Measurements from ENCODE around the gene OLFML1.

OLFML1 gene

GRCh38 chr11:7480113-7480512 is 5.2 kb upstream of the OLFML1 start:
- no peak for DNase-seq (ENCODE audit: low spot score)

- no peak for DNase-seq (ENCODE audit: low spot score)
Observed at GRCh38 chr11:7484131-7484530, 1.2 kb upstream of the OLFML1 start.

- no peak for DNase-seq (ENCODE audit: low spot score)
Observed at GRCh38 chr11:7484645-7485044, 661 bp upstream of the OLFML1 start.

- no peak for DNase-seq (ENCODE audit: low spot score)
Observed at GRCh38 chr11:7486098-7486780, 933 bp downstream of the OLFML1 start.

- DNase-seq (ENCODE audit: low spot score): no peak
Observed at GRCh38 chr11:7486781-7487140, 1.5 kb downstream of the OLFML1 start.

GRCh38 chr11:7487360-7487759 is 2.1 kb downstream of the OLFML1 start:
- no peak for DNase-seq (ENCODE audit: low spot score)

- no peak for DNase-seq (ENCODE audit: low spot score)
Observed at GRCh38 chr11:7488681-7489080, 3.4 kb downstream of the OLFML1 start.

- no peak for DNase-seq (ENCODE audit: low spot score)
Observed at GRCh38 chr11:7489376-7489775, 4.1 kb downstream of the OLFML1 start.

- DNase-seq (ENCODE audit: low spot score): no peak
Observed at GRCh38 chr11:7490054-7490453, 4.7 kb downstream of the OLFML1 start.

GRCh38 chr11:7490535-7490934 is 5.2 kb downstream of the OLFML1 start:
- DNase-seq (ENCODE audit: low spot score): no peak

GRCh38 chr11:7492253-7492652 is 6.9 kb downstream of the OLFML1 start:
- DNase-seq (ENCODE audit: low spot score): no peak

GRCh38 chr11:7493670-7494069 is 8.4 kb downstream of the OLFML1 start:
- DNase-seq (ENCODE audit: low spot score): no peak

GRCh38 chr11:7494086-7494745 is 8.9 kb downstream of the OLFML1 start:
- DNase-seq (ENCODE audit: low spot score): no peak

- no peak for DNase-seq (ENCODE audit: low spot score)
Observed at GRCh38 chr11:7495882-7496551, 10.7 kb downstream of the OLFML1 start.

GRCh38 chr11:7498193-7498592 is 12.9 kb downstream of the OLFML1 start:
- DNase-seq (ENCODE audit: low spot score): no peak

- no peak for DNase-seq (ENCODE audit: low spot score)
Observed at GRCh38 chr11:7499081-7499480, 13.8 kb downstream of the OLFML1 start.

- DNase-seq (ENCODE audit: low spot score): no peak
Observed at GRCh38 chr11:7500251-7500650, 14.9 kb downstream of the OLFML1 start.

GRCh38 chr11:7501251-7501650 is 15.9 kb downstream of the OLFML1 start:
- DNase-seq (ENCODE audit: low spot score): no peak

GRCh38 chr11:7501894-7502293 is 16.6 kb downstream of the OLFML1 start:
- DNase-seq (ENCODE audit: low spot score): no peak

GRCh38 chr11:7506243-7506642 is 20.9 kb downstream of the OLFML1 start:
- no peak for DNase-seq (ENCODE audit: low spot score)

GRCh38 chr11:7508087-7508486 is 22.8 kb downstream of the OLFML1 start:
- no peak for DNase-seq (ENCODE audit: low spot score)

GRCh38 chr11:7509966-7510365 is 24.7 kb downstream of the OLFML1 start:
- DNase-seq (ENCODE audit: low spot score): no peak

GRCh38 chr11:7511401-7511800 is 26.1 kb downstream of the OLFML1 start:
- DNase-seq (ENCODE audit: low spot score): no peak
